ENCODE data around the gene VPS50.
"Not testable (repeated sequence)": the region's sequence is repeated elsewhere in the genome, so short reads cannot be mapped to it uniquely, and the experiment has no call there.

The VPS50 gene

DNA sequence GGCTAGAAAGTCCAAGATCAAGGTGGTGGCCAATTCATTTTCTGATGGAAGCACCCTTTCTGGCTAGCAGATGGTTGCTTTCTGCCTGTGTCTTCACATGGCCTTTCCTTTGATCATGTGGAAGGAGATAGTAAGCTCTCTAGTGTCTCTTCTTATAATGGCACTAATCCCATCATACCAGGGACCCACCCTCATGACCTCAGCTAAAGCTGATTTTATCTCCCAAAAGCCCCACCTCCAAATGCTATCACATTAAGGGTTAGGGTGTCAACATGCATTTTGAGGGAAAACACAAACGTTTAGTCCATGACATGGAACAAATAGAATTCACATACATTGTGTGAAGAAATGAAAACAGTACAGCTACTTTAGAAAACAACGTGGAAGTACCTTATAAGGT lies 100.0 kb downstream of the VPS50 start:
- no peak for DNase-seq

DNA sequence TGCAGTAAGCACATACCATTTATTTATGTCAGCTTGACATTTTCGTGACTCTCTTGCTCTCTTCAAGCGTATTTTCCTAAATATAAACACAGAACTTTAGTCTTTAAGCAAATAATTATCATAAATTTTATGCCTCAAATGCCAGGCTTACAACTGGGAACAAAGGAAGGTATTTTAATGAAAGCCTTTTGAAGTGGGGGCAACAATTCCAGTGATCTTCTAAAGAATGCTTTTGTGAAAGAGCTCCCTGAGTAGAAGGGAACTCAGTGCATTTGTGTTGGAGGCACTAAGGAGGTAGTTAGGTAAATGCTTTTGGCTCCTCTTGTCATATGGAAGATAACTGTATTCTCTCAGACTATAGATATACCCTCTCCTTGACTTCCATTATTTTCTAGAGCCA lies 104.9 kb downstream of the VPS50 start:
- no peak for DNase-seq

DNA sequence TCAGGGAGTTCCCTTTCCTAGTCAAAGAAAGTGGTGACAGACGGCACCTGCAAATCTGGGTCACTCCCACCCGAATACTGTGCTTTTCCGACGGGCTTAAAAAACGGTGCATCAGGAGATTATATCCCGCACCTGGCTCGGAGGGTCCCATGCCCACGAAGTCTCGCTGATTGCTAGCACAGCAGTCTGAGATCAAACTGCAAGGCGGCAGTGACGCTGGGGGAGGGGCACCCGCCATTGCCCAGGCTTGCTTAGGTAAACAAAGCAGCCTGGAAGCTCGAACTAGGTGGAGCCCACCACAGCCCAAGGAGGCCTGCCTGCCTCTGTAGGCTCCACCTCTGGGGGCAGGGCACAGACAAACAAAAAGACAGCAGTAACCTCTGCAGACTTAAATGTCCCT lies 110.0 kb downstream of the VPS50 start:
- not testable (repeated sequence) for DNase-seq

DNA sequence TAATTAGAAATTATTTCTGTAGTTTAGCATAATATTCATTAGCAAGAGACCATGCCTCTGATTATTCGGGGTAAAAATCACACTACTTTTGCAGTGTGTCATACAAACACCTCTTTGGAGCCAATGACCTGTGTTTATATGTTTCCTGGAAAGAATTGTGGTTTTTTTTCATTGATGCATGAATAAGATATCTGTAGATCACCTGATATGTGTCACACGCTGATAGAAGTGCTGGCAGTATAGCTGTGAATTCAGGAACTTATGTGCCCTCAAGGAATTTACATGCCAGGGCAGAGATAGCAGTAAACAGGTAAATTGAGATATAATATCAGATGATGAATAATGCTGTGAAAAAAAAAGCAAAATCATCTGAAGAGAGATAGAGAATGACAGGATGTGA lies 118.2 kb downstream of the VPS50 start:
- peak in 1 of 5 experiments; percentile 47 for DNase-seq

DNA sequence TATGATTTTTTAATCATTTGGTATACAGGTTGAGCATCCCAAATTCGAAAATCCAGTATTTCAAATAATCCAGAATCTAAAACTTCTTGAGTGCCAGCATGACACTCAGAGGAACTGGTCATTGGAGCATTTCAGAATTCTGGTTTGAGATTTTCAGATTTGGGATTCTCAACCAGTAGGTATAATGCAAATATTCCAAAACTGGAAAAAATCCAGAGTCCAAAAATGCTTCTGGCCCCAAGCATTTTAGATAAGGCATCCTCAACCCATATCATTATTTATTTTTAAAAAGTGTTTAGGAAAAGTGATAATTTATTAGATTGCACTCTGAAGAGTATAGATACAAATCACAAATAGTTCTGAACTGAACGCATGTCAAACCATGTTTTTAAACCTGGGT lies 120.7 kb downstream of the VPS50 start:
- no peak for DNase-seq

DNA sequence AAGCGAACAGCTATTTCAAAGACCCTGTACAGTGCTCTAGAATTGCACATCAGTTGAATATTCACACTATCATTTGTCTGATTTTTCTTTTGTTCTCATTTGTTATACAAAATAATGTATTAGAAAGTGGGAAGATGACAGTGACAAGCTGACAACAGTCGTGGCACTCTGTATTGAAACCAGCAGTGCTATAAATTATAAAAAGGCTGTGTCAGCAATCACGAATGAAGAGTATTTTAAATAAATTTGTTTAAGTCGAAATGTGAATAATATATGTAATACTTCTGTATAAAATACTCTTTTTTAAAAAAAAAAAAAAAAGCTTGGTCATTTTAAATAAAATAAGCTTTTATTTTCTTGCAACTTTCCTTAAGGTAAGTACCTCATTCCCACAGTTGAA lies 122.6 kb downstream of the VPS50 start:
- DNase-seq: no peak

DNA sequence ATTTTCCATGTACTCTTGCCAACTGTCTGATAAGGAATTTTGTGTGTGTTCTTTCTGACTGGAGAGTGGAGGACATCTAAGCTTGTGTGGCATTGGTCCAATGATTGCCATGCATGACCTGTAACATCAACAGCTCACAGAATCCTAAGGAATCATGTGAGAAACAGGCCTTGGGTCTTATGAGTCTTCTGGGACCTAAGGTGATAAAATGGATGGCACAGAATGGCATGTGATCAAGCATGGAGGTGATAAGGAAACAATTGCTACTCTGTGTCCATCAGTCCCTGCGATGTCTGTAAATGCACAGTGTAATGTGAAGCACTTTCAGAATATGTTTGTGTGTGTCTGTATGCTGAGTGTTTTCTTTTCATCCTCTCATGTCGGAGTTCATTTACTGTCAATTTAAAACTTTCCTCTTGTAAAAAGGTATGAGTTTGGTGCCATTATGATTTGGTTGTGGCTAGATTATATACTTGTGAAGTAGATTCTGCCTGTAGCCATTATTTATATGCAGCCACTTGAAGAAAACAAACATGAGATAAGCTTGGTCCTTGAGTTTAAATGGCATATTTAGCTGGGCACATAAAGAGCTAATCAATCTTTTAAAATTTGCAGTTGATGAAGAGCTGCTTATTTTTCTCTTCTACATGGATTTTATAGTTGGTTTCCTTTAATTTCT lies 127.5 kb downstream of the VPS50 start:
- no peak for DNase-seq

DNA sequence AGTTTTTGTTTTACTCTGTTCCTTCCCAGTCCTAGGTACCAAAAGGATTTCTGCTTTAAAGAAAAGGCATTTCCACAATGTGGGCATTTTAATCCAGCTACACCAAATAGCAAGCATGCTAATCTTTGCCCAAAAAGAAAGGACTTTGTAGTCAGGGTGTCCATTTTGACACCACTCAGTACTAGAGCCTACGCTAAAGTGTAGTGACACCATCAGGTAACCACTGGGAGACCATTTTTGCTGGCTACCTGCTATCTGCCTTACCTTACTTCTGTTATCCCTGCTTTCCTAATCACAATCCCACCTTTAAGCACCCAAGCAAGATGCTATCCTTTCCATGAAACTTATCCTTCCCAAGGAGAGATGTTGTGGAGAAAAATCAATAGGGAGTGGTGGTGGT lies 129.7 kb downstream of the VPS50 start:
- DNase-seq: no peak

DNA sequence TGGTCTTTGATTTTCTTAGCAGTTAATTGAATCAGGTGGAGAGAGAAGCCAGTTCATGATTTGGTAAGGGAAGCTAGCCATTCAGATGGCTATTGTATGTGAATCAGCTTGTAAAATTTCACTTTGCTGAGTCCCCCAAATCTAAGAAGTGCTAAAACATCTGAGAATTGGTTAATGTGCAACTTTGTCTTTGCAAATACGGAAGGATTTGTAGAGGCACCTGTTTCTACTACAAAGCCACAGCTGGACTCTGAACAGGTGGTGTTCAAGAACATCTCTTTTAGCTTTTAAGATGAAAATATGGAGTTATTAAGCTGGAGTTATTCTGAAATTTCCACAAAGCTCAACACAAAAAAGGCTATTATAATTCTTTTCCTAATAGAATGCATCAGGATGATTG lies 132.6 kb downstream of the VPS50 start:
- no peak for DNase-seq

DNA sequence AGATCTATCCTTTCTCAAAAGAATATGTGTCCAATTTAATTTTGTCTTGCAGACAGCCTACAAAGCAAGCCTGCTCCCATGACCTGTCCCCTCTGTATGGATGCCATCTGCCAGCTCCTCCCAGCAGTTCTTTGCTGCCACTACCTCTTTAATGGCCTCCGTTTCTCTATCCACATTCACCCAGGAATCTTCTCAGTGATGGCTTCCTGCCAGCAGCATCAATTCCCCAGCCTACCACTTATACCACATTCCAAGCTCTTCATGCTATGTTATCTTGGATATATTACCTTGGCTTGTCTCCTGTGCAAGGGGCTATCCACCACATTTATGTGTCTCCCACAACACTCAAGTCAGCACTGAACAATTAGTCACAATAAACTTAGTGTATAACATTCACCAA lies 133.2 kb downstream of the VPS50 start:
- no peak for DNase-seq

DNA sequence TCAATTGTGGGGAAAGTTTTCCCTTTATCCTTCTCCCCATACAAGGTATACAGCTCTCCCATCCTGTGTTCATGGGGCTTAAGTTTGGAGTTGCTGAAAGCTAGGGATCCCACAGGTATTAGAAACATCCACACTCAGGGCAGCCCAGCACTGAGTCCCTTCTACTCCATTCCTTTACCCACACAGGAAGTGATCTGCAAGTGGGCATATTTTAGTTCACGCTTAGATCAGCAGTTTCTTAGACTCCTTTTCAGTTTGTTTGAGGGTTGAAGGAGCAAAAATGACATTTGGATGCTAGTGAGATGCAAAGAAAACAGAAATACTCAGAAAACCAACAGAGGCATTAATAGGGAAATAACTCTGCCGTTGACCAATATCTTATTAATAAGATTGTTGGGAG lies 134.7 kb downstream of the VPS50 start:
- DNase-seq: no peak

DNA sequence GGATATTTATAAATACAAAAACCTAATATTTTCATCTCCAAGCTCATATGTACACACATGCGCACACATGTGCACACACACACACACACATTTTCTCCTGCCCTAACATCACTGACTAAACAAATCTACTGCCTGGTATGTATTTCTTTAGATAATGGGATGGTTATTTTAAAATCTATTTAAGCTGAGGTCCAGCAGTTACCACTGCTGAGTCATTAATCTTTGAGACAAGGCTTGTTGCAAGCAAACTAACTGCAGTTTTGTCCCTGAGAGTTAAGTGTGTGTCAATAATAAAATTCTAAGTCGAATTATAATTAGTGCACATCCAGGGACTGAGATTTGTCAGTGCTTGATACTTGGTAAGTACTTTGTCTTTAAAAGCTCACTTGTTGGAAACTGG lies 135.1 kb downstream of the VPS50 start:
- no peak for DNase-seq

DNA sequence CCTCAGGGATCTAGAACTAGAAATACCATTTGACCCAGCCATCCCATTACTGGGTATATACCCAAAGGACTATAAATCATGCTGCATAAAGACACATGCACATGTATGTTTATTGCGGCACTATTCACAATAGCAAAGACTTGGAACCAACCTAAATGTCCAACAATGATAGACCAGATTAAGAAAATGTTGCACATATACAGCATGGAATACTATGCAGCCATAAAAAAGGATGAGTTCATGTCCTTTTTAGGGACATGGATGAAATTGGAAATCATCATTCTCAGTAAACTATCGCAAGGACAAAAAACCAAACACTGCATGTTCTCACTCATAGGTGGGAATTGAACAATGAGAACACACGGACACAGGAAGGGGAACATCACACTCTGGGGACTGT lies 138.8 kb downstream of the VPS50 start:
- DNase-seq: not testable (repeated sequence)

DNA sequence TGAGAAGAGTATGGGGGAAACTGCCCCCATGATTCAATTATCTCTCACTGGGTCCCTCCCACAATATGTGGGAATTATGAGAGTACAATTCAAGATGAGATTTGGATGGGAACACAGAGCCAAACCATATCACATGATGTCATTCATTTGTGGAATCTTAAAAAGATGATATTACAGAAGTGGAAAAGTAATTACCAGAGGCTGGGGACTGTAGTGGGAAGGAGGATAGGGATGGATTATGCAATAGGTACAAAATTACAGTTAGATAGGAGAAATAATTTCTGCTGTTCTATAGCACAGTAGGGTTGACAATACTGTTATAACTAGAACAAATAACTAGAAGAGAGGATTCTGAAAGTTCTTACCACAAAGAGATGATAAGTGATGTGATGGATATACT lies 141.4 kb downstream of the VPS50 start:
- no peak for DNase-seq

DNA sequence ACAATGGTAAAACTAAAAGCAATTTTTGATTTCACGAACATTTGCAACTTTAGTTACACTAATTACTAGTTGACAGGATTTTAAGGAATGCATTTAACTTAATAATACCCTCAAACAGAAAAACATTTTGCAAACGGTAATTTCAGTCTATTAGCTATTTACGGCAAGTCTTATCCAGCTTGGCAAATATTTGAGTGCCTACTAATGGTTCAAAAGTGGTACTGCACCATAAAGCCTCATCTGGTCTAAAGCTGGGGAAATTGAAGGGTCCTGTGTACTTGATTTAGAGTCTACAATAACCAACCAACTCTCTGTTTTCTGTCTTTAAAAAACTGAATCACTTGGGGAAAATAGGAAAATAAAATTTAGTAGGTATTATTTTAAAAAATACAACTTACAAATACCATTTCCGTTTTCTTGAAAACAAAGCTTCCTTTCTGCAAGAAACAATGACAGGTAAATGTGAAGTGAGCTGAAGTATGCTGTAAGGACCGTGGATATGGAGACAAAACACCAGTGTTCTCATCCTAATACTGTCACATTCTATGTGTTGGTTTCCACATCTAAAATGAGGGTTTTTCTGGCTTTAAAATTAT lies 142.3 kb downstream of the VPS50 start:
- peak in 1 of 5 experiments; percentile 18 for DNase-seq

DNA sequence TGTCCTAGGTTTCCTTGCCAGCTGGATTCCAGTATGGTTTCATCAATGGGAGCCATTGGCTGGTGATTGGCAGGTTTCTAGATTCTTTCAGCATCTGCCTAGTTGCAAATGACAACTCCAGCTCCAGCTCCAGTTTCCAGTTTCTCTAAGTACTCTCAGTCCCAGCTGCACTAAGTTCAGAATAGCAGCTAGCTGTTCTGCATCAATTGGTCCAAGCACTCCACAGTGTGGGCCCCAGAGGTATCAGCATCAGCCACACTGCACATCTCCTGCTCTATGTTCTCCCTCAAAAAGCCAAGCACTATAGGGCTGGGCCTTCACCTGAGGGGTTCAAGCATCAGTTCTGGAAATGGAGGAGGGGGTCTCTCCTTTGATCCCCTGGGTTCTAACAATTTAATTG lies 143.4 kb downstream of the VPS50 start:
- DNase-seq: no peak

DNA sequence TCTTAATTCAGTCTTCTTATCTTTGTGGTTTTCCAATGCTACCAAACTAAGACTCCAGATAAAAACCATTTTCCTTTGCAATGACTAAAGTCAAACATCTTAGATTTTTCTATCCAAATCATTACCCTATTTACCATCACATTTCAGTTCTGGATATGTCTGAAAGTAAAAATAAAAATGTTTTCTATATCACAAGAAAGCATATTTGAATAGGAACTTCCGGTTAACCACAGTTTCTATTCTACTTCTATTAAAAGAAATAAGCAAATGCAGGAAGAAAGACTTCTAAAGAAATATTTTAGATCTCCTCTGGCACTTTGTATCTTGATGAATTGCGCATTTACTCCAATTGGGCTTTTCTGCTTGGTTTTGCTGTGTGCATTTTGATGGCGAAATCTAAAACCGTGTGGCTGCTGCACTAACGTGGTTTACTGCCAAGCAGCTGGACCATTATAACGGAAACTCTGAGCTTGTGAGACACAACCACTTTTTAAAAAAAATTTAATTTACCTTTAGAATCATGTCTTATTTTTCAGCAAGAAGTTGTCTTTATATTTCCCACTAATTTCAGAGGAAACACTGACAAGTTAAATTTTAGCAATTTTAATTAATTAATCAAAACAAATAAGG lies 146.1 kb downstream of the VPS50 start:
- no peak for DNase-seq

DNA sequence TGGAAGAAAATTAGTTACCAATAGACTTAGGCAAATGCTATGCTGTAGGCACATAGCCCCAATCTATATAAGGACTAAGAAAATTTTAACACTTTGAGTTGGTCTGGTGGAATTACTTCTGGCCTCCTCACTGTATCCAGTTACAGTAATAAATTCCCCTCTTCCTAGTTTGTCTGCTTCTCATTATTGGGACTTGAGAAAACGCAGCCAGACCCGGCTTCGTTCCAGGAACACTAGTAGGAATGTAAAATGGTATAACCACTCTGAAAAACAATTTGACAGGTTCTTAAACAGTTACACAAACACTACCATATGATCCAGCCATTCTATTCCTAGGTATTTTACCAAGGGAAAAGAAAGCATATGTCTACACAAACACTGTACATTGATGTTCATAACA lies 150.2 kb downstream of the VPS50 start:
- no peak for DNase-seq

DNA sequence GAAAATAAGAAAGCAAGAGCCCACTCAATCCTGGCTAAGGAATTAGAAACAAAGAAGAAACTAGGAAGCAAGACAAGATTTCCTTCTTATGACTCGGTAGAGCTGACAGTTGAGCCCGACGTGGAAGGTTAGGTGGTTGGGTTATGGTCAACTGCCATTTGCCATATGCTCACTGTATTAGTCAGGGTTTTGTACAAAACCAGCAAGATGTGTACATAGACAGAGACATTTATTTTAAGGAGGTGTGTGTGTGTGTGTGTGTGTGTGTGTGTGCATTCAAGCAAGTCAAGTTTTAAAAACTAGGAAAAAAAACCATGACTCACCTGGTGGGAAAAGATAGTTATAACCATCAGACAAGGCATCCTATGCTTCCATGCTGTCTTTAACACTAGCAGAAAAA lies 158.5 kb downstream of the VPS50 start:
- DNase-seq: peak in 1 of 5 experiments; percentile 15

DNA sequence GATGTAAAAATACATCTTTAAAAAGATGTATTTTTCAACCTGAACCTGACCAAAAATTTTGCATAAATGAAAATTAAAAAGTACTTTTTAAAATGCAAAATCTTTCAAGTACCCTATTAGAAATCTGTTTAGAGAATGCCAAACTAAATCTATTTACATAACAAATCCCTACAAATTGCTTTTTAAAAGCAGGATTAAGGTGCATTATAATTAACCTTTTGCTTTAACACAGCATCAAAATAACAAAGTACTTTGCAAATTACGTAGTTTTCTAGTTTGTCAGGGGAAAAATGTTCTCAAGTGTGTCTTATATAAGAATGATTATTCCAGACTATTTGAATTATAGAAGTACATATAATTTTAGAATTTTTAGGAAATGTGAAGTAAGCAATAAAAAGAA lies 160.8 kb downstream of the VPS50 start:
- DNase-seq: no peak

DNA sequence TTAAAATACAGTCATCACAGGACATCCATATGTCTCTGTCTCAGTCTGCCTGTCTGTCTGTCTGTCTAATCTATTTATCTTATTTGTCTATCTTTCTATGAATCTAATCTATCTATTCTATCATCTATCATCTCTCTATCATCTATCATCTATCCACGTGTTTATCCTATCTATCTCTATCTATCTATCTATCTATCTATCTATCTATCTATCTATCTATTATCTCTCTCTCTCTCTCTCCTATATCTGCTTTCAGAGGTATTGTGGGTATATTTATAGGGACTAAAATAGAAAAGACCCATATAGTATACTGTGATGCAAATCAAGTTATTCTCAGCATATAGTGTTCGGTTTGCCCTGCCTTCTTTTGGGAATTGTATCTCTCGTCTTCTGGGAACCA lies 167.5 kb downstream of the VPS50 start:
- no peak for DNase-seq

DNA sequence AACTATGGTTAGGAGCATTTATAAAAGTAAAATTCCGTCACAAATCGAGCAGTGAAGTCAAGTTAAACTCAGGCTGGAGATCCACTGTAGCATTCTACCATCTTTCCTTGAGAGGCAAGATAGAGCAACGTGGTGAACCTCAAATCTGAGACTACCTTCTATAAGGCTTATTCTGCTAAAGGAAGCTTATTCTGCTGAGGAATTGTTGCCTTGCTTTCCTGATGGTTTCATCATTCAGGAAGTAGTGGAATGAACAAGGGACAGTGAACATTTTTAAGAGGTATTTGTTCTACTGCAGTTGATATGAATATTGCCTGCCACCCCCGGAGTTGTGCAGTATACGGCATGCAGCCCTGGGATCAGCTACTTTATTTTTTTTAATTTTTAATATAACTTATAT lies 170.8 kb downstream of the VPS50 start:
- no peak for DNase-seq

DNA sequence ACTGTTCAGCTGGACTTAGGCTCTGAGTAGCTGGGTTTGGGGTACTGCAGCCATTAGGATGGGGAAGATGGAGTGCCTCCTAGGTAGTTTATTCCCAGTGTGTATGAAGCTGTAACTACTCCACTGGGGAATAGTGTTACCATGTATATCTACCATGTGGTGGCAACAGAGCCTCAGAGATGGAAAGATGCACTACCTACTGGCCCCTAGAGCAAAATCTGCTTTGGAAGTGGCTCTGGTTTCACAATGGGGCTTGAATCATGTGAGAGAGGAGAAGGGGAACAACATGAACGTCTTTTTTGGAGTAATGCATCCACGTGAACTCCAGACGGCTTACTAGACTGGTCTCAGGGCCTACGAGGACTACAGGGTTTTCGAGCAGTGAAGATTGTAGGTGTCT lies 175.1 kb downstream of the VPS50 start:
- DNase-seq: no peak

DNA sequence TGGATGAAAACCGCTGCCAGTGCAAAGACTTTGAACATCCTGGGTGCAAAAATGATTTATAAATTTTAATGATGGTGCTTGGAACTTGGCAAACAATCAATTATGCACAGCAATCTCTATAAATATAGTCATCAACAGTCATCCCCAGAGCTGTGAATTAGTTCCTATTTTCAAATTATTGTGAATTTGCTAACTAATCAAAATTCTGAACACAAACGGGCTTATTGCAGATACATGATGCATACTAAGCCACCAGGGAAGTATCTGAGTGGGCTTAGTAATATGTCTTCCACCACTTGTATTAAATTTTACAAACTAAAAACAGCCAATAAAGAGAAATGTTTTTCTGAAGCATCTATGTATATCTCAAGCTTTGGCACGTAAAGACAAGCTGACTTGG lies 177.2 kb downstream of the VPS50 start:
- DNase-seq: no peak
